ENCODE measurements around the gene PACRG. TPM values are rescaled to one million over a fixed set of nuclear protein-coding genes. Genes with fewer than 3 reads are reported as not detected.

The PACRG gene
- total RNA-seq, 1 experiment from 2014 or later: not detected

GRCh38 chr6:163165155-163165910 is 437.6 kb downstream of the PACRG start:
- Mint-ChIP-seq H3K4me3 (ENCODE audit: unreplicated experiment) (no peak overlapping the region), H3K27ac (ENCODE audit: unreplicated experiment) (no peak overlapping the region), H3K27me3 (ENCODE audit: insufficient read depth, unreplicated experiment) (peaks cover 4% of the 10 kb centered on the region), H3K36me3 (ENCODE audit: insufficient read depth, unreplicated experiment) (peaks cover 4% of the 10 kb centered on the region), H3K4me1 (ENCODE audit: low read depth, unreplicated experiment) (no peaks in the 10 kb centered on the region), H3K9me3 (ENCODE audit: unreplicated experiment) (peaks cover 1% of the 10 kb centered on the region)
- ChIA-PET POLR2A (no interaction called here), CTCF (no interaction called here)
- DNase-seq: no peak
- Histone ChIP-seq H3K9me3 (0 out of 2 replicates have a peak, but pooled peaks cover 4% of the 10 kb centered on the region), H3K27me3 (replicated peaks; ENCODE audit: control insufficient read depth, insufficient read depth, low read length) (0 out of 2 replicates have a peak, but pooled peaks cover 1% of the 10 kb centered on the region), H3K4me1 (no peaks in the 10 kb centered on the region), H3K36me3 (ENCODE audit: control insufficient read depth, insufficient read depth, low read length) (no peaks in the 10 kb centered on the region), H3K4me3 (ENCODE audit: low read depth, low read length) (no peak overlapping the region)
- TF ChIP-seq CTCF (IDR thresholded peaks at IDR 0.05; ENCODE audit: insufficient read depth in 1 of 2, low read depth in 1 of 2, low read length in 1 of 2, severe bottlenecking in 1 of 2, unreplicated experiment in 1 of 2): no peak
- intact Hi-C loops (cut with micrococcal nuclease; ENCODE audit: unreplicated experiment): no loop called here
- BruUV-seq (replicated peaks): no TSS peak

- no TSS peak for BruUV-seq (replicated peaks)
- peaks cover 4% of the 10 kb centered on the region for H3K36me3 Mint-ChIP-seq (ENCODE audit: insufficient read depth, unreplicated experiment)
- Histone ChIP-seq H3K4me1 (no peaks in the 10 kb centered on the region), H3K27me3 (replicated peaks; ENCODE audit: control insufficient read depth, insufficient read depth, low read length) (0 out of 2 replicates have a peak, but pooled peaks cover 1% of the 10 kb centered on the region), H3K36me3 (ENCODE audit: control insufficient read depth, insufficient read depth, low read length) (no peaks in the 10 kb centered on the region), H3K9me3 (0 out of 2 replicates have a peak, but pooled peaks cover 5% of the 10 kb centered on the region), H3K4me3 (ENCODE audit: low read depth, low read length) (no peak overlapping the region)
- H3K4me1 Mint-ChIP-seq (ENCODE audit: low read depth, unreplicated experiment): no peaks in the 10 kb centered on the region
- CTCF ChIA-PET: no interaction called here
- POLR2A ChIA-PET: no interaction called here
- peaks cover 4% of the 10 kb centered on the region for H3K27me3 Mint-ChIP-seq (ENCODE audit: insufficient read depth, unreplicated experiment)
- TF ChIP-seq CTCF (IDR thresholded peaks at IDR 0.05; ENCODE audit: insufficient read depth in 1 of 2, low read depth in 1 of 2, low read length in 1 of 2, severe bottlenecking in 1 of 2, unreplicated experiment in 1 of 2): no peak
- H3K9me3 Mint-ChIP-seq (ENCODE audit: unreplicated experiment): peaks cover 7% of the 10 kb centered on the region
- DNase-seq: no peak
- intact Hi-C loops (cut with micrococcal nuclease; ENCODE audit: unreplicated experiment): no loop called here
- no peak overlapping the region for H3K4me3 Mint-ChIP-seq (ENCODE audit: unreplicated experiment)
- no peak overlapping the region for H3K27ac Mint-ChIP-seq (ENCODE audit: unreplicated experiment)
Observed at GRCh38 chr6:163165922-163166321, 438.1 kb downstream of the PACRG start.

- Histone ChIP-seq H3K27me3 (replicated peaks; ENCODE audit: control insufficient read depth, insufficient read depth, low read length) (0 out of 2 replicates have a peak, but pooled peaks cover 1% of the 10 kb centered on the region), H3K36me3 (ENCODE audit: control insufficient read depth, insufficient read depth, low read length) (no peaks in the 10 kb centered on the region), H3K9me3 (0 out of 2 replicates have a peak, but pooled peaks cover 5% of the 10 kb centered on the region), H3K4me3 (ENCODE audit: low read depth, low read length) (no peak overlapping the region), H3K4me1 (no peaks in the 10 kb centered on the region)
- CTCF ChIA-PET: no interaction called here
- DNase-seq: no peak
- intact Hi-C loops (cut with micrococcal nuclease; ENCODE audit: unreplicated experiment): no loop called here
- H3K27me3 Mint-ChIP-seq (ENCODE audit: insufficient read depth, unreplicated experiment): peaks cover 4% of the 10 kb centered on the region
- TF ChIP-seq CTCF (IDR thresholded peaks at IDR 0.05; ENCODE audit: insufficient read depth in 1 of 2, low read depth in 1 of 2, low read length in 1 of 2, severe bottlenecking in 1 of 2, unreplicated experiment in 1 of 2): no peak
- H3K9me3 Mint-ChIP-seq (ENCODE audit: unreplicated experiment): peaks cover 10% of the 10 kb centered on the region
- H3K36me3 Mint-ChIP-seq (ENCODE audit: insufficient read depth, unreplicated experiment): peaks cover 4% of the 10 kb centered on the region
- BruUV-seq (replicated peaks): no TSS peak
- H3K4me3 Mint-ChIP-seq (ENCODE audit: unreplicated experiment): no peak overlapping the region
- no peaks in the 10 kb centered on the region for H3K4me1 Mint-ChIP-seq (ENCODE audit: low read depth, unreplicated experiment)
- POLR2A ChIA-PET: no interaction called here
- no peak overlapping the region for H3K27ac Mint-ChIP-seq (ENCODE audit: unreplicated experiment)
Observed at GRCh38 chr6:163166507-163166906, 438.7 kb downstream of the PACRG start.

All from Caco-2 (cell line).